ENCODE results near the gene PCK1. TPM values are rescaled to one million over a fixed set of nuclear protein-coding genes. Genes with fewer than 3 reads are reported as not detected.

PCK1 gene
- total RNA-seq, 1 donor, result not detected

- DNase-seq (ENCODE audit: low read depth in 2 of 3, low spot score in 2 of 3), result no peak
Measured at GRCh38 chr20:57574954-57575353, 14.0 kb downstream of the PCK1 start.

GRCh38 chr20:57576002-57576401 lies 15.1 kb downstream of the PCK1 start:
- DNase-seq (ENCODE audit: low read depth in 2 of 3, low spot score in 2 of 3), result no peak

- DNase-seq (ENCODE audit: low read depth in 2 of 3, low spot score in 2 of 3), result no peak
Measured at GRCh38 chr20:57576617-57577550, 16.0 kb downstream of the PCK1 start.

- no peak for DNase-seq (ENCODE audit: low read depth in 2 of 3, low spot score in 2 of 3)
Measured at GRCh38 chr20:57577679-57578475, 17.0 kb downstream of the PCK1 start.

- no peak for DNase-seq (ENCODE audit: low read depth in 2 of 3, low spot score in 2 of 3)
Measured at GRCh38 chr20:57578476-57579165, 17.7 kb downstream of the PCK1 start.

- no peak for DNase-seq (ENCODE audit: low read depth in 2 of 3, low spot score in 2 of 3)
Measured at GRCh38 chr20:57579331-57579897, 18.5 kb downstream of the PCK1 start.

GRCh38 chr20:57579898-57580447 lies 19.1 kb downstream of the PCK1 start:
- no peak for DNase-seq (ENCODE audit: low read depth in 2 of 3, low spot score in 2 of 3)

GRCh38 chr20:57580478-57581201 lies 19.7 kb downstream of the PCK1 start:
- no peak for DNase-seq (ENCODE audit: low read depth in 2 of 3, low spot score in 2 of 3)

- no peak for DNase-seq (ENCODE audit: low read depth in 2 of 3, low spot score in 2 of 3)
Measured at GRCh38 chr20:57581202-57582028, 20.5 kb downstream of the PCK1 start.

GRCh38 chr20:57582029-57582378 lies 21.1 kb downstream of the PCK1 start:
- DNase-seq (ENCODE audit: low read depth in 2 of 3, low spot score in 2 of 3), result no peak

- DNase-seq (ENCODE audit: low read depth in 2 of 3, low spot score in 2 of 3), result peak in 1 of 3 donors; percentile 26
Measured at GRCh38 chr20:57582432-57583288, 21.8 kb downstream of the PCK1 start.

- no peak for DNase-seq (ENCODE audit: low read depth in 2 of 3, low spot score in 2 of 3)
Measured at GRCh38 chr20:57583289-57584257, 22.7 kb downstream of the PCK1 start.

GRCh38 chr20:57584768-57585461 lies 24.0 kb downstream of the PCK1 start:
- no peak for DNase-seq (ENCODE audit: low read depth in 2 of 3, low spot score in 2 of 3)

- DNase-seq (ENCODE audit: low read depth in 2 of 3, low spot score in 2 of 3), result no peak
Measured at GRCh38 chr20:57585466-57586213, 24.7 kb downstream of the PCK1 start.

GRCh38 chr20:57586370-57586793 lies 25.5 kb downstream of the PCK1 start:
- no peak for DNase-seq (ENCODE audit: low read depth in 2 of 3, low spot score in 2 of 3)

- no peak for DNase-seq (ENCODE audit: low read depth in 2 of 3, low spot score in 2 of 3)
Measured at GRCh38 chr20:57586943-57587277, 26.0 kb downstream of the PCK1 start.
